Measurements from ENCODE around the gene ARHGEF7. TPM values are rescaled to one million over a fixed set of nuclear protein-coding genes. Genes with fewer than 3 reads are reported as not detected.

The ARHGEF7 gene
- total RNA-seq, 1 donor from 2014 or later, result 227 TPM

DNA sequence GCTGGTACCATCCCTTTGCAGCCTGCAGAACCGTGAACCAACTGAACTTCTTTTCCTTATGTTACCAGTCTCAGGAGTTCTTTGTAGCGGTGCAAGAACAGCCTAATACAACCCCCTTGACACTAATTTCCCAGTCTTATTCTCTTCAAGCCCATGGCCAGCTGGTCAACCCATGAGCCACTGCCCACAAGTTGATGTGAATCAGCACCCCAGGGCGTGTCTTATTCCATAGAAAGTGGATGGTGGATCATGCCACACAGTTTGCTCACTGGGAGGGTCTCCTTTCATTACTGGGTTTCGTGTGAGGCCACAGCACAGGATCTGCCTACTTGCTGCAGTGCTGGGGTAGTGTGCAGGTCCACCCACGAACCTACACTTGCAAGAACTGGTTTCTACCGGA lies 232.3 kb downstream of the ARHGEF7 start:
- TF ChIP-seq, protein P1, sequence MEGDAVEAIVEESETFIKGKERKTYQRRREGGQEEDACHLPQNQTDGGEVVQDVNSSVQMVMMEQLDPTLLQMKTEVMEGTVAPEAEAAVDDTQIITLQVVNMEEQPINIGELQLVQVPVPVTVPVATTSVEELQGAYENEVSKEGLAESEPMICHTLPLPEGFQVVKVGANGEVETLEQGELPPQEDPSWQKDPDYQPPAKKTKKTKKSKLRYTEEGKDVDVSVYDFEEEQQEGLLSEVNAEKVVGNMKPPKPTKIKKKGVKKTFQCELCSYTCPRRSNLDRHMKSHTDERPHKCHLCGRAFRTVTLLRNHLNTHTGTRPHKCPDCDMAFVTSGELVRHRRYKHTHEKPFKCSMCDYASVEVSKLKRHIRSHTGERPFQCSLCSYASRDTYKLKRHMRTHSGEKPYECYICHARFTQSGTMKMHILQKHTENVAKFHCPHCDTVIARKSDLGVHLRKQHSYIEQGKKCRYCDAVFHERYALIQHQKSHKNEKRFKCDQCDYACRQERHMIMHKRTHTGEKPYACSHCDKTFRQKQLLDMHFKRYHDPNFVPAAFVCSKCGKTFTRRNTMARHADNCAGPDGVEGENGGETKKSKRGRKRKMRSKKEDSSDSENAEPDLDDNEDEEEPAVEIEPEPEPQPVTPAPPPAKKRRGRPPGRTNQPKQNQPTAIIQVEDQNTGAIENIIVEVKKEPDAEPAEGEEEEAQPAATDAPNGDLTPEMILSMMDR (IDR thresholded peaks at IDR 0.05; ENCODE audit: partially characterized antibody, unreplicated experiment), result no peak
- no peak for DNase-seq
- H3K27me3 Mint-ChIP-seq (ENCODE audit: unreplicated experiment), result peaks cover 1% of the 10 kb centered on the region
- H3K27ac Mint-ChIP-seq (ENCODE audit: unreplicated experiment), result no peak overlapping the region
- H3K9me3 Mint-ChIP-seq (ENCODE audit: unreplicated experiment), result peaks cover 2% of the 10 kb centered on the region
- peaks cover 2% of the 10 kb centered on the region for H3K4me1 Mint-ChIP-seq (ENCODE audit: low read depth, unreplicated experiment)
- H3K36me3 Mint-ChIP-seq (ENCODE audit: unreplicated experiment), result no peaks in the 10 kb centered on the region
- H3K4me3 Mint-ChIP-seq (ENCODE audit: unreplicated experiment), result no peak overlapping the region

DNA sequence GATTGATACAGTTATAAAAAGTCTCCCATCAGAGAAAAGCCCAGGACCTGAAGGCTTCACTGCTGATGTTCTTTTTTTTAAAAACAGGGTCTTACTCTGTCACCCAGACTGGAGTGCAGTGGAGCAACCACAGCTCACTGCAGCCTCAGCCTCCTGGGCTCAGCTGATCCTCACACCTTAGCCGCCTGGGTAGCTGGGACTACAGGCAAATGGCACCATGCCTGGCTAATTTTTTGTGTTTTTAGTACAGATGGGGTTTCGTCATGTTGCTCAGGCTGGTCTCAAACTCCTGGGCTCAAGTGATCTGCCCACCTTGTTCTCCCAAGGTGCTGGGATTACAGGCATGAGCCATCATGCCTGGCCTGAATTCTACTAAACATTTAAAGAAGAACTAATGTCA lies 238.4 kb downstream of the ARHGEF7 start:
- Mint-ChIP-seq H3K4me3 (ENCODE audit: unreplicated experiment) (no peak overlapping the region), H3K36me3 (ENCODE audit: unreplicated experiment) (no peaks in the 10 kb centered on the region), H3K27ac (ENCODE audit: unreplicated experiment) (no peak overlapping the region), H3K9me3 (ENCODE audit: unreplicated experiment) (no peaks in the 10 kb centered on the region), H3K27me3 (ENCODE audit: unreplicated experiment) (peaks cover 1% of the 10 kb centered on the region), H3K4me1 (ENCODE audit: low read depth, unreplicated experiment) (no peaks in the 10 kb centered on the region)
- DNase-seq, result no peak
- TF ChIP-seq, protein P1 (IDR thresholded peaks at IDR 0.05; ENCODE audit: partially characterized antibody, unreplicated experiment), result no peak

DNA sequence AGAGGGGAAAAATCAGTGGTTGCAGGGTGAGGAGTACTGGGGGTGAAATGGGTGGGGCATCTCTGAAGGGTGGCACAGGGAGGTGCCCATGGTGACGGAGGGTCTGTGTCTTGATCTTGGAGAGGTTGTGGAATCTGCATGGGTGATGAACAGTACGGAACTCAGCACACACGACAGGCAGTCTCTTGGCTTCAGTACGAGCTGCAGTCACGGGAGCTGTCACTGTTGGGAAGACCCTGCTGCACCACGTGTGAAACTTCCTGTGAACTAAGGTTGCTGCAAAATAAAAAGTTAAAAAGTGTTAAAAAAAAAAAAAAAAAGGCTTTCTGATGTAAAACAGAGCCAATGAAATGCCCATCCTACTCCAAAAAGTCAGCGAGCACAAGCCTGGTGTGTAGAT lies 239.7 kb downstream of the ARHGEF7 start:
- no peaks in the 10 kb centered on the region for H3K36me3 Mint-ChIP-seq (ENCODE audit: unreplicated experiment)
- peaks cover 1% of the 10 kb centered on the region for H3K27me3 Mint-ChIP-seq (ENCODE audit: unreplicated experiment)
- H3K9me3 Mint-ChIP-seq (ENCODE audit: unreplicated experiment), result no peaks in the 10 kb centered on the region
- H3K4me1 Mint-ChIP-seq (ENCODE audit: low read depth, unreplicated experiment), result no peaks in the 10 kb centered on the region
- DNase-seq, result no peak
- H3K27ac Mint-ChIP-seq (ENCODE audit: unreplicated experiment), result no peak overlapping the region
- TF ChIP-seq, protein P1 (IDR thresholded peaks at IDR 0.05; ENCODE audit: partially characterized antibody, unreplicated experiment), result no peak
- H3K4me3 Mint-ChIP-seq (ENCODE audit: unreplicated experiment), result no peak overlapping the region

Other genes with a start within 250 kb of the ARHGEF7 start
- gene ANKRD10, start 200.2 kb upstream of the ARHGEF7 start, total RNA-seq (ENCODE audit: unreplicated experiment), result 188 TPM
- 0.64 TPM for gene TEX29, start 205.3 kb downstream of the ARHGEF7 start, total RNA-seq (ENCODE audit: unreplicated experiment)